HFFc6 (cell line): ENCODE results near the gene ANKRD13D. TPM values are rescaled to one million over a fixed set of nuclear protein-coding genes. Genes with fewer than 3 reads are reported as not detected.
A peak's percentile ranks its signal among the peaks of the same experiment; 100 is the strongest.

Experiments
- DNase-seq: peaks from one replicate; pipeline ENCODE4 v3.0.0-alpha.2; 2018
- H3K27ac Mint-ChIP-seq: 2 replicates; pipeline ENCODE4 v1.8.0; 2020; ENCODE audit warnings: mild to moderate bottlenecking, mixed read lengths
- H3K27me3 Mint-ChIP-seq: 2 replicates; pipeline ENCODE4 v1.8.0; 2021; ENCODE audit warnings: mild to moderate bottlenecking, moderate library complexity, mixed read lengths; ENCODE audit not compliant: insufficient read depth
- H3K36me3 Mint-ChIP-seq: 2 replicates; pipeline ENCODE4 v1.8.0; 2021; ENCODE audit warnings: low read depth, mixed read lengths
- H3K4me1 Mint-ChIP-seq: 2 replicates; pipeline ENCODE4 v1.8.0; 2020; ENCODE audit warnings: low read depth, mixed read lengths
- H3K4me3 Mint-ChIP-seq: 2 replicates; pipeline ENCODE4 v1.8.0; 2020; ENCODE audit warnings: mild to moderate bottlenecking, moderate library complexity, mixed read lengths
- H3K9me3 Mint-ChIP-seq: 2 replicates; pipeline ENCODE4 v1.8.0; 2020; ENCODE audit warnings: mild to moderate bottlenecking, mixed read lengths
- CTCF ChIP-seq: fragments of 200-600 bp; sonication (generic); IDR thresholded peaks from 2 replicates; pipeline ENCODE4 v1.5.0; 2021; ENCODE audit warnings: antibody characterized with exemption, mild to moderate bottlenecking
- total RNA-seq, 6 experiments: library from RNA; stranded (reverse); fragmentation: NEBNext Ultra II Directional; extraction: Animal tissue kit (Norgen Biotek cat#: 25700); gene quantifications; 2 replicates in 1 of 6; 3 replicates in 5 of 6; pipeline ENCODE4 v1.2.3, GENCODE V29; 2021

ANKRD13D gene
- total RNA-seq, 6 experiments from 2014 or later: 24.7 to 34.6 (median 26.4) TPM

GRCh38 chr11:67283481-67283963 is 5.6 kb upstream of the ANKRD13D start:
- TF ChIP-seq CTCF: no peak
- Mint-ChIP-seq H3K9me3 (no peaks in the 10 kb centered on the region), H3K36me3 (peaks cover 7% of the 10 kb centered on the region; the same call in 1 of the 2 replicates), H3K27ac (no peak overlapping the region), H3K27me3 (peaks cover 2% of the 10 kb centered on the region), H3K4me1 (peaks cover 13% of the 10 kb centered on the region), H3K4me3 (no peak overlapping the region)
- no peak for DNase-seq

GRCh38 chr11:67284811-67285540 is 4.1 kb upstream of the ANKRD13D start:
- H3K27ac Mint-ChIP-seq: no peak overlapping the region

GRCh38 chr11:67285541-67286498 is 3.3 kb upstream of the ANKRD13D start:
- Mint-ChIP-seq H3K4me1 (peaks cover 13% of the 10 kb centered on the region), H3K27ac (no peak overlapping the region)

More at GRCh38 chr11:67284811-67285540, 4.1 kb upstream of the ANKRD13D start:
- Mint-ChIP-seq H3K4me3 (no peak overlapping the region), H3K9me3 (no peaks in the 10 kb centered on the region), H3K36me3 (peaks cover 7% of the 10 kb centered on the region; the same call in 1 of the 2 replicates), H3K27me3 (peaks cover 6% of the 10 kb centered on the region), H3K4me1 (peaks cover 13% of the 10 kb centered on the region)
- DNase-seq: no peak
- TF ChIP-seq CTCF: no peak

DNA sequence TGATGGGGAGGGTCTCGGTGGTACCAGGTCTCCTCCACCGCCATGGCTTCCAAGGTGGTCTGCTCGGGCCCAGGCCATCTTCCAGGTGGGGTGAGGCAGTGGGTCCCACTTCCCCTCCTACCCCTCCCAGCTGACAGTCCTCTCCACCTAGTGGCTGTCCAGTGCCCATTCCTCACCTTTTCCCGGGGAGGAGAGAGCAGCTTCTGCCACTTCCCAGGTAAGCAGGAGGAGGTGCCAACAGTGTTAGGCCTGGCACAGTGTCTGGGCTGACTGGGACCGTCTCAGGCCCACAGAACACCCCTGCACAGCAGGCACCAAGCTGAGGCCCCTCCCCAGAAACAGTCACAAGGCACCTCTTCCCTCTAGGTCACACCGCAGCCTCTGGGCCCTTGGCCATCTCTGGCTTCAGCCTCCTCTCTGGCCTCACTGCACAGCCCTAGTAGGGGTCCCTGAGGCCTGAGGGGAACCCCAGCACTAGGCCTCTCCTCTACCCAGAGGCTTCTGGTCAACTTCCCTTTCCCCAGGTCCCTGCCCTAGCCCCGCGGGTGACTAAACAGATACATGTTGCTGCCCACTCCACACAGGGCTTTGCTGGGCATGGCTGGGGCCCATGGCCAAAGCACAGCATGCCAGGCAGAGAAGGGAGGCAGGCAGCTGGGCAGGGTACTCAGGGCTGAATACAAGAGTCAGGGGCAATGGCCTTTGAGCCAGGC is 2.3 kb upstream of the ANKRD13D start:
- Mint-ChIP-seq H3K4me1 (peaks cover 13% of the 10 kb centered on the region), H3K4me3 (no peak overlapping the region), H3K9me3 (no peaks in the 10 kb centered on the region), H3K27me3 (peaks cover 6% of the 10 kb centered on the region), H3K36me3 (peaks cover 3% of the 10 kb centered on the region; the same call in 1 of the 2 replicates), H3K27ac (peak overlapping the region; percentile 98)
- no peak for DNase-seq
- TF ChIP-seq CTCF: no peak

More at GRCh38 chr11:67285541-67286498, 3.3 kb upstream of the ANKRD13D start:
- TF ChIP-seq CTCF: no peak
- DNase-seq: no peak
- Mint-ChIP-seq H3K36me3 (peaks cover 3% of the 10 kb centered on the region; the same call in 1 of the 2 replicates), H3K9me3 (no peaks in the 10 kb centered on the region), H3K4me3 (no peak overlapping the region), H3K27me3 (peaks cover 6% of the 10 kb centered on the region)
